Measurements from ENCODE around the gene TMEM187. TPM values are rescaled to one million over a fixed set of nuclear protein-coding genes. Genes with fewer than 3 reads are reported as not detected.
A peak's percentile ranks its signal among the peaks of the same experiment; 100 is the strongest.

Gene TMEM187
- total and polyA plus RNA-seq, 2 donors (not counting 3 experiments of a cell fraction or from before 2014, with no cell fraction given) = 2.6 to 15.7 TPM

DNA sequence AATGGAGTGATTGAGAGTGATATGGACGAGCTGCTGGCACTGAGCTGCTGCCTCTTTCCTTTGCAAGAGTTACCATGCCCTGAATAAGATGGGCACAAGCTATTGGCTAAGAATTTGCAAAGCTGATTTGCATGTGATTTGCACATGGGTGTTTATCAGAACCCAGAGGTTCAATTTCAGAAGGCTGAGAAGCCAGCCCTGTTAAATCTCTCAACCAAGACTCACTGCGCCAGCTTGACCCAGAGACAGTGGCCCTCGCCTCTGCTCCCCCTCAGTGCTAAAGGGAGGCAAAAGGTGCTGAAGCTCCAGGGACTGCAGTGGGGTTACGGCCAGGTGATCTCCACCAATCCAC is 47.2 kb upstream of the TMEM187 start:
- H4K20me1 ChIP-seq (replicated peaks; ENCODE audit: control insufficient read depth, extremely low read depth, insufficient read depth, low read length) = no peaks in the 10 kb centered on the region
- no peak for FAIRE-seq
- peaks cover 2% of the 10 kb centered on the region for H3K79me2 ChIP-seq (ENCODE audit: control insufficient read depth, insufficient read depth, low read length)
- no peak for DNase-seq (ENCODE audit: low read depth, low spot score)
- no peak for TF ChIP-seq POLR2A (IDR thresholded peaks at IDR 0.05; ENCODE audit: low read depth, low read length)
- TF ChIP-seq JUN (IDR thresholded peaks at IDR 0.05; ENCODE audit: borderline replicate concordance, insufficient read depth, insufficient read length, low read depth) = no peak
- no peak for TF ChIP-seq GATA2 (IDR thresholded peaks at IDR 0.05; ENCODE audit: insufficient read depth, insufficient read length, low read depth, low read length)
- no peak for TF ChIP-seq CTCF (IDR thresholded peaks at IDR 0.05; ENCODE audit: extremely low read depth in 1 of 2, insufficient read depth in 1 of 2, low read depth in 1 of 2, low read length in 2 of 2)
- TF ChIP-seq MAX (IDR thresholded peaks at IDR 0.05; ENCODE audit: insufficient read depth, insufficient read length) = no peak
- no peak for TF ChIP-seq MYC (IDR thresholded peaks at IDR 0.05; ENCODE audit: low read depth, low read length)
- TF ChIP-seq FOS (IDR thresholded peaks at IDR 0.05; ENCODE audit: borderline replicate concordance, insufficient read depth, low read length) = no peak
- H2AFZ ChIP-seq (ENCODE audit: low read depth, low read length) = no peak overlapping the region
- peak overlapping the region; percentile 100 for H3K27ac ChIP-seq (ENCODE audit: insufficient read depth, low read depth, low read length)
- intact Hi-C loops (cut with micrococcal nuclease) = no loop called here
- peaks cover 0 to 2% of the 10 kb centered on the region in 2 experiments for H3K36me3 ChIP-seq (ENCODE audit: control insufficient read depth in 2 of 2, extremely low read depth in 1 of 2, insufficient read depth in 2 of 2, low read length in 2 of 2)
- CTCF ChIA-PET = interaction anchor here (4.2 to 9.0 kb wide), 2 partner anchors 8 to 23 kb away, joined by 29 to 253 read pairs; partner anchors contain the start of genes NAA10 and RENBP
- H3K9ac ChIP-seq (replicated peaks; ENCODE audit: extremely low read depth, insufficient read depth, low read length) = no peak overlapping the region
- H3K9me3 ChIP-seq (replicated peaks; ENCODE audit: control insufficient read depth, insufficient read depth, low read length) = no peaks in the 10 kb centered on the region
- H3K9me1 ChIP-seq (replicated peaks; ENCODE audit: control insufficient read depth, extremely low read depth, insufficient read depth, low read length) = no peaks in the 10 kb centered on the region
- peak overlapping the region in 1 of 3 experiments; percentile 5 for H3K4me3 ChIP-seq (replicated peaks in 1 of 3; ENCODE audit: insufficient read depth in 1 of 3, low read depth in 1 of 3, low read length in 3 of 3)
- dilution Hi-C loops (cut with MboI; ENCODE audit: extremely low pct_ligation_motif_present, low sequenced_read_pairs) = no loop called here
- H3K4me1 ChIP-seq (ENCODE audit: control insufficient read depth, extremely low read depth, insufficient read depth, low read length) = peaks cover 51% of the 10 kb centered on the region
- no peaks in the 10 kb centered on the region for H3K27me3 ChIP-seq (ENCODE audit: control insufficient read depth in 2 of 2, insufficient read depth in 2 of 2, low read length in 2 of 2)
- peak overlapping the region; percentile 49 for H3K4me2 ChIP-seq (ENCODE audit: insufficient read depth, low read length)
- POLR2A ChIA-PET = interaction anchor here (1.3 to 1.6 kb wide), 2 partner anchors 46 to 159 kb away, joined by 3 read pairs; partner anchors contain the start of gene HCFC1
- no TSS peak for BruUV-seq (replicated peaks)

Data from endothelial cell of umbilical vein (primary cell).